TTC549 (cell line): ENCODE data around the gene CBLN2.

Source experiments
- FAIRE-seq: peaks from 2 replicates; lab custom pipeline; 2012; peaks lifted over from hg19 to GRCh38; lab: Jason Lieb, UNC

Gene CBLN2

GRCh38 chr18:72544092-72544886 is at the start of gene CBLN2:
CBLN2 (minus strand) TSS chr18:72544342; CDS start chr18:72542160, 2,182 bp downstream.
- no peak for FAIRE-seq

- FAIRE-seq, result no peak
Measured at GRCh38 chr18:72588360-72588759, 44.2 kb upstream of the CBLN2 start.

GRCh38 chr18:72584787-72585186 is 40.6 kb upstream of the CBLN2 start:
- FAIRE-seq, result no peak

DNA sequence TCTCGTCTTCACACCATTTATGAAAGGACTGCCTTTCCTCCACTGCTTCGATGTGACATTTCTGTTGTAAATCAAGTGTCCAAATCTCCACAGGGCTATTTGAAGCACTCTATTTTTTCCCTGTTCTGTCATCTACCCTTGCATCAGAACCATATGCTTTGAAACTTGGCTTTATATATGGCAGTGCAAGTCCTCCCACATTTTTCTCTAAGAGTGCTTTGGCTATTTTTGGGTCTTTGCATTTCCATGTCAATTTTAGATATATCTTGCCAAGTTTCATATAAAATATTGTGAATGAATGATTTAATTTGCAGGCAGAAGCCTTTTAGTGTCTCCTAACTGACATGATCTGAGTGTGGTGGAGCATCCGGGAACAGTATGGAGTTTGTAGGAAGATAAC is 37.8 kb upstream of the CBLN2 start:
- no peak for FAIRE-seq

DNA sequence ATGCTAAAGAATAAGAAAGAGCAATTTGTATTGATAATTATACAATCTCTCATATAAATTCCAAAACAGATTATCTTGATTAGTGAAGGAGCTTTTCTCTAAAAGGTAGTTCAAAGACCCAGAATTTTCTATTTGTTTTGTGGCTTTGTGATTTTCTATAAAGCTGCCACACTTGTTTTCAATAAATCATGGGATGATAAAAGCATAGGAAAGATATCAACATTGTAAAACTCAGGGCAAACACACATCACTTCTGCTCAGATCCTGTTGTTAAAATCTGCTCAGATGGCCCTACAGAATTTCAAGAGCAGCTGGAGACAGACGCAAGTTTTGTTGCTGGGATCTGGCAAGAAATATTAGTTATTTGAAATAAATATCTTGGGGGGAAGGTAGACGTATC is 28.8 kb upstream of the CBLN2 start:
- FAIRE-seq, result no peak

DNA sequence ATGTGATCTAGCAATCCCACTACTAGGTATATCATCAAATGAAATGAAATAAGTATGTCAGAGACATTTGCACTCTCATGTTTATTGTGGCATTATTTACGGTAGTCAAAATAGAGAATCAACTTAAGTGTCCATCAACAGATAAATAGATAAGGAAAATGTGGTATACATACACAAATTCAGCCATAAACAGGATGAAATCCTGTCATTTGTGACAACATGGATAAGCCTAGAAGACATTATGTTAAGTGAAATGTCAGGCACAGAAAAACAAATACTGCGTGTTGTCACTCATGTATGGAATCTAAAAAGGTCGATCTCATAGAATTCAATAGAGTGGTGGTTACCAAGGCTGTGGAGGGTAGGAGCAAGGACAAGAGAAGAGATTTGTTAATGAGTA is 22.1 kb upstream of the CBLN2 start:
- no peak for FAIRE-seq

- FAIRE-seq, result no peak
Measured at GRCh38 chr18:72555968-72556367, 11.8 kb upstream of the CBLN2 start.

GRCh38 chr18:72555101-72555500 is 11.0 kb upstream of the CBLN2 start:
- no peak for FAIRE-seq

GRCh38 chr18:72543357-72544055 is 636 bp downstream of the CBLN2 start:
- FAIRE-seq, result no peak

GRCh38 chr18:72542984-72543356 is 1.2 kb downstream of the CBLN2 start:
- no peak for FAIRE-seq

- no peak for FAIRE-seq
Measured at GRCh38 chr18:72542342-72542741, 1.8 kb downstream of the CBLN2 start.

- FAIRE-seq, result no peak
Measured at GRCh38 chr18:72541871-72542332, 2.2 kb downstream of the CBLN2 start.

GRCh38 chr18:72539901-72540300 is 4.2 kb downstream of the CBLN2 start:
- FAIRE-seq, result no peak

DNA sequence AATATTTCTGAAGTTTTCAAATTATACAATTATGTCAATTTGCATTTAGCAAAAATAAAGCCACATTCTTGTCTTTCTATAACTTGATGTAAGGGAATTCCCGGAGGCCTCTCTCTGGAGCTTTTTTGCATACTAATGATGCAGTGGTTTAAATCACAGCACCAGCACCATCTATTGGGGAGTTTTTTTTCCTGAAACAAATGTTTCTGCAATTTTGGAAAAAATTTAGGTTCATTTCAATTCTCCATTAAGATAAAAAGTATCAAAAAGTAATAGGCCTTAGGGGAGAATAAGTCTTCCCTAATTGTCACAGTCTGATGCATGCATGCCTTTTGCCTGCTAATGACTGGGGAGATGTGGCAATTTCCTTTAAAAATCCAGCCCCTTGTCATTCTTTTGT is 13.5 kb downstream of the CBLN2 start:
- peak; percentile 65 for FAIRE-seq

DNA sequence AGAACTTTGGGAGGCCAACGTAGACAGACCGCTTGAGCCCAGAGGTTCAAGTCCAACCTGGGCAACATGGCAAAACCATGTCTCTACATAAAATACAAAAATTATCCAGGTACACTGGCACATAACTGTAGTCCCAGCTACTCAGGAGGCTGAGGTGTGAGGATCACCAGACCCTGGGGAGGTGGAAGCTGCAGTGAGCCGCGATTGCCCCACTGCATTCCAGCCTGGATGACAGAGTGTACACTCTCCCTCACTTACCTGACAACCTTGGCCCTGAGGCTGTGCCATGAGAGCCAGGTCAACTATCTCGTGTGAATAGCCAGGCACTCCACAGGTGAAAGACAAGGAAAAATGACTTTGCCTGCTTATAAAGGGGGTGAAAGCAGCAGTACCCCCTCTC is 39.3 kb downstream of the CBLN2 start:
- no peak for FAIRE-seq

- FAIRE-seq, result no peak
Measured at GRCh38 chr18:72502671-72503431, 41.3 kb downstream of the CBLN2 start.

- FAIRE-seq, result no peak
Measured at GRCh38 chr18:72492497-72492896, 51.6 kb downstream of the CBLN2 start.
